HG02884 (cell line): ENCODE measurements around the gene CCNC.
A peak's percentile ranks its signal among the peaks of the same experiment; 100 is the strongest.

ENCODE experiments used
- ATAC-seq: cut with Tn5 transposase; IDR thresholded peaks from one replicate; pipeline ENCODE4 v1.9.1; 2021; ENCODE audit warnings: mild to moderate bottlenecking, moderate library complexity; ENCODE audit not compliant: unreplicated experiment

The CCNC gene

GRCh38 chr6:99568103-99568933 is at the start of gene CCNC:
TSS of gene CCNC (minus strand) at chr6:99568660. CDS start at chr6:99568527, 133 bp downstream.
- peak; percentile 97 for ATAC-seq

GRCh38 chr6:99617131-99617530 is 48.7 kb upstream of the CCNC start:
- no peak for ATAC-seq

GRCh38 chr6:99614430-99615186 is 46.1 kb upstream of the CCNC start:
- ATAC-seq, result no peak

GRCh38 chr6:99613705-99614429 is 45.4 kb upstream of the CCNC start:
- ATAC-seq, result peak; percentile 45

GRCh38 chr6:99613409-99613704 is 44.9 kb upstream of the CCNC start:
- ATAC-seq, result peak; percentile 37

- peak; percentile 0 for ATAC-seq
These were observed 44.3 kb upstream of the CCNC start for GRCh38 chr6:99612551-99613408.

- peak; percentile 68 for ATAC-seq
These were observed 42.7 kb upstream of the CCNC start for GRCh38 chr6:99611148-99611547.

GRCh38 chr6:99609905-99610489 is 41.5 kb upstream of the CCNC start:
- no peak for ATAC-seq

- ATAC-seq, result no peak
These were observed 40.5 kb upstream of the CCNC start for GRCh38 chr6:99608886-99609482.

GRCh38 chr6:99608059-99608885 is 39.8 kb upstream of the CCNC start:
- no peak for ATAC-seq

GRCh38 chr6:99607416-99608036 is 39.1 kb upstream of the CCNC start:
- no peak for ATAC-seq

- no peak for ATAC-seq
These were observed 38.4 kb upstream of the CCNC start, which contains the start of gene PRDM13 for GRCh38 chr6:99606656-99607415. TSS of gene PRDM13 (plus strand) at chr6:99606833. CDS start at chr6:99607035, 202 bp downstream.

- no peak for ATAC-seq
These were observed 37.6 kb upstream of the CCNC start for GRCh38 chr6:99605911-99606655.

- no peak for ATAC-seq
These were observed 36.7 kb upstream of the CCNC start for GRCh38 chr6:99605074-99605734.

- ATAC-seq, result no peak
These were observed 36.0 kb upstream of the CCNC start for GRCh38 chr6:99604166-99605073.
